Middle frontal gyrus (tissue), 1 donor: ENCODE results near the gene ATP5ME.

Experiments
- DNase-seq: peaks from one replicate; pipeline ENCODE4 v3.0.0-alpha.2; 2015; ENCODE audit warnings: low spot score; ENCODE audit errors: extremely low spot score

Gene ATP5ME

GRCh38 chr4:622996-623913, 50.8 kb downstream of the ATP5ME start:
- no peak for DNase-seq
